EH (cell line): ENCODE measurements around the gene CTSF.
A peak's percentile ranks its signal among the peaks of the same experiment; 100 is the strongest.
"Not testable (repeated sequence)": the region's sequence is repeated elsewhere in the genome, so short reads cannot be mapped to it uniquely, and the experiment has no call there.

Experiments used
- DNase-seq: peaks from one replicate; pipeline ENCODE4 v3.0.0-alpha.2; 2015; ENCODE audit warnings: low read depth

Gene CTSF

DNA sequence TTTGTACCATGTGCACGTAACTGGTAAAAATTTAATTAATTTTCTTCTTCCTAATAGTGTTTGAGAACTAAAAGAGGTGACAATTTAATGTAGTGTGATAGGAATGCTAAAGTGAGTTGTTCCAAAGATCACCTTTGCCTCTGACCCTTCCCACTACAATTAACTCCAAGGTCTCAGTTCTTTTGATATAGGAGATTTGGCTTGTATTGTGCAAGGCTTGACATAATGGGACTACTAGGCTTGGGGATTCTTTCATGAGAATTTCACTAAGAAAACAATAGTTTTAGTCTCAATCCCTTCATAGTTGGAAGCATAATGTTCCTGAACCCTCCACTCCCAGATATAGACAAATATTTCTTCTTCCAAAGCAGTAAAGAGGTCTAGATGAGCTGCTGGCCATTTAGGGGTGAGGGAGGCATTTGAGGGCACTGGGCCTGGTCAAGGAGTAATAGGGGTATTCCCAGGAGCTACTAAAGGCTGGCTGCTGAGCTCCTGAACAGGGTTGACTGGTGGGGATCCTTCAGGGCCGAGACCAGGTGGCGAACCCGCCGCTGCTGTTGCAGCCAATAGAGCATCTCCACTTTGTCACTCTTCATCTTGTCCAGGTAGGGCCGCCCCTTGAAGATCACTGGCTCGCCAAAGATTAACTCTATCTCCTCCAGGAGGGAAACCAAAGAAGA, 21.7 kb upstream of the CTSF start:
- no peak for DNase-seq

- not testable (repeated sequence) for DNase-seq
Observed at GRCh38 chr11:66589315-66589714, 20.9 kb upstream of the CTSF start.

DNA sequence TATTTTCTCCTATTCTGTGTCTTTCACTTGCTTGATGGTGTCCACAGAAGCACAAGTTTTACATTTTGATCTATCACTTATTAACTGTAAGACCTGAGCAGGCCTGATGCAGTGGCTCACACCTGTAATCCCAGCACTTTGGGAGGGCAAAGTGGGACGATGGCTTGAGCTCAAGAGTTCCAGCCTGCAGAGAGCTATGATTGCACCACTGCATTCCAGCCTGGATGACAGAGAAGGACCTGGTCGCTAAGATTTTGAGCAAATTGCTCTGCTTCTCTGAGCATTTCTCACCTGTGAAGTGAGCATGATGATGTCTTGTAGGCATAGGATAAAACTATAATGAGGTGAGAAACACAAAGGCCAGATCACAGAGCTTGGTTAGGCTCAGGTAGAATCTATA, 17.7 kb upstream of the CTSF start:
- no peak for DNase-seq

GRCh38 chr11:66585447-66585846, 17.0 kb upstream of the CTSF start:
- DNase-seq = not testable (repeated sequence)

DNA sequence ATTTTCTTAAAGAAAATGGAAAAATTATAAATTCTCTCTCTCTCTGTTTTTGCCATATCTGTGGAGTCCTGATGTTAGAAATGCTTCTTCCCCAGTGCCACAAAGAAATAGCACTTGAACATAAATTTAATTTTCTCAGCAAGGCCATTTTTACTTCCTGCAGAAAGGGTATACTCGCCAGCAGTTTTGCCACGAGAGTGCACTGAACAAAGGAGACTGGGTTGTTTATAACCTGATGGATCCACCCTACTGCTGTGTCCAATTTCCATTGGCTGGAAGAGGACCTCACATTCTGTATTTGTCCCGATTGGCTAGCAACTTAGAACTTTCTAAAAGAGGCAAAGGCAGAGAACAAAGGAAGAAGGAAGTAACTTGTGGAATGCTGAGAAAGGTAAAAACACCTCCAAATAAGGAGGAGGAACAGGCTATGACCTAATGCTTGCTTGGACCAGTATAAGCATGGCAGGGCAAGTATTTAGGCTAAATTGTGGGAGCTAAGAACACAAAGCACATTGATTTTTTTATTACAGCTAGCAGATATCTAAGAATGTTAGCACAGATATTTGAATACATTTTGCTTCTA, 14.2 kb upstream of the CTSF start:
- not testable (repeated sequence) for DNase-seq

DNA sequence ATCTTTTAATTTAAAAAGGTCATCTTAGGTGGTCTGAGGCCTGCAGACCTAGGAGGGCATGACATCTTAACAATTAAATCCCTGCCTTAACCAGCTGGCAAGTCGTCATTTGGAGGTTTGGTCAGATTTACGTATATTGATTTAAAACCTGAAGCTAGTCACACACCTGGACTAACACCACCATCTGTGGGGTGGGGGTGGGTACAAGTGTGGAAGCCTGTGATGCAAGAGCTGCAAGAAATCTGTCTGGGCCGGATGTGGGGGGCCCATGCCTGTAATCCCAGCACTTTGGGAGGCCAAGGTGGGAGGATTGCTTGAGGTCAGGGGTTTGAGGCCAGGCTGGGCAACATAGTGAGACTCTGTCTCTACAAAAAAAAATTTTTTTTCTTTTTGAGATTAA, 12.9 kb upstream of the CTSF start:
- no peak for DNase-seq

- no peak for DNase-seq
Observed at GRCh38 chr11:66580803-66581202, 12.4 kb upstream of the CTSF start.

- peak; percentile 73 for DNase-seq
Observed at GRCh38 chr11:66579017-66579606, 10.7 kb upstream of the CTSF start.

- no peak for DNase-seq
Observed at GRCh38 chr11:66570850-66571180, 2.4 kb upstream of the CTSF start.

DNA sequence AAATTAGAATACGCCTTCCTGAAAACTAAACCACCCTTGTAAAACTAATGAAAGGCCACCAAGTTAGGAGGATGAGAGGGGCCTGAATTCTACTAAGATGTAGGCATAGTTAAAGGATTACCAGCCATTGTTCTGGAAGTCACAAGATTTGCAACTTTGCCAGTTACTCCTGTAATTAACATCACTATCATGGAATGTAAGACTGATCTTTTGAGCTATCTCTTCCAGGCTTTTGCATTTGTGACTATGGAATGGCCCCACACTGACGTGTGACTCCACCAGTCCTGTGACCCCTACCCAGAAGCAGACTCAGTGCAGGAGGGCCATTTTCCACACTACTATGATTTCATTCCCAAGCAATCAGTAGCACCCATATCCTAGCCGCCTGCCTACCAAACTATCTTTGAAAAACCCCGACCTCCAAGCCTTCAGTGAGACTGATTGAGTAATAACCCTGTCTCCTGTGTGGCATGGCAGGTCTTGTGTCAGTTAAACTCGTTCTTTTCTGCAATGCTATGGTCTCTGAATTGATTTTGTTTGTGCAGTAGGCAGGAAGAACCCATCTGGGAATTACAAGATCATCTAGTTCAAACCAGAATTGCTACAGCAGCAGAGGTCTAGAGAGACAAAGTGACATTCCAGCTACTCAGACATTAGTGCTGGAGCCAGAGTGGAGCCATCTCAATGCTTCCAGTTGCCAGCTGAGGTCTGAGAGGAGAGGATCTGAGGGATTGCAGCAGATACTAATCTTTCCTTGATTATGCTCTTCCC, 1.9 kb upstream of the CTSF start:
- DNase-seq = peak; percentile 22

GRCh38 chr11:66569076-66569475, 670 bp upstream of the CTSF start:
- DNase-seq = no peak

- DNase-seq = no peak
Observed at GRCh38 chr11:66567787-66568123, 651 bp downstream of the CTSF start.

DNA sequence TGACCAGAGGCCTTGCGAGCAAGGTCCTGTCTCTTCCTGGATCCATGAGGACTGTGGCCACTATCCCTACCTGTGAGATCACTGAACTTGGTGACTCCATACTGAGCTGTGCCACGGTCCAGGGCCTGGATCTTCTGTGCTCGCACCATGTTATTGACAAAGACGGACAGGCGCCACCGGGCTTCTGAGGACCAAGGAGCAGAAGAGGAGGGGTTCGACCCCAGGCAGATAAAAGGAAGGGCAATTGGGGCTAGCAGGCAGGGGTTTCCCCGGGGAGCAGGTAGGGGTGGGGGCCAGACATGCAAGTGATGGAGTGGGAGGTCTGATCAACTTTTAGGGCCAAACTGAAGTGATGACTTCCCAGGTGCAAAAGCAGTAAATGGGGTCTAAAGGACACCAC, 2.2 kb downstream of the CTSF start:
- DNase-seq = no peak

GRCh38 chr11:66564984-66565383, 3.4 kb downstream of the CTSF start:
- DNase-seq = no peak

GRCh38 chr11:66564538-66564937, 3.9 kb downstream of the CTSF start:
- no peak for DNase-seq

DNA sequence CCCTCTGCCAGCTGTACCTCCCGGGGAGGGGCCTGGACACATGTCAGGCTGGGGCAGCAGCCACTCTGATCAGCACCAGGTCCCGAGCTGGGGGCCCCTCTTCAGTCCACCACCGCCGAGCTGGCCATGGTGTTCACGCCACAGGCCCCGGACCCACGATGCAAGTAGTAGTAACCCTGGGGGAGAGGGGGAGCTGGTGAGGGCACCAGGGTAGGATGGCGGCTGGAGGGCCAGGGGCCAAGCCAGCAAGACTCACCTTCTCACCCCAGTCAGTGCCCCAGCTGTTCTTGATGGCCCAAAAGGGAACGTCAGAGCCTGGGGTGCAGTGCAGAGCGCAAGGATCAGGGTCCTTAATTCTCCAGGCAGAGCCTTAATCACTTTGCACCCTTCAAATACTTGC, 4.6 kb downstream of the CTSF start:
- DNase-seq = no peak

- no peak for DNase-seq
Observed at GRCh38 chr11:66562907-66563583, 5.4 kb downstream of the CTSF start.

- DNase-seq = no peak
Observed at GRCh38 chr11:66562275-66562674, 6.1 kb downstream of the CTSF start.

GRCh38 chr11:66561975-66562248, 6.5 kb downstream of the CTSF start:
- no peak for DNase-seq

DNA sequence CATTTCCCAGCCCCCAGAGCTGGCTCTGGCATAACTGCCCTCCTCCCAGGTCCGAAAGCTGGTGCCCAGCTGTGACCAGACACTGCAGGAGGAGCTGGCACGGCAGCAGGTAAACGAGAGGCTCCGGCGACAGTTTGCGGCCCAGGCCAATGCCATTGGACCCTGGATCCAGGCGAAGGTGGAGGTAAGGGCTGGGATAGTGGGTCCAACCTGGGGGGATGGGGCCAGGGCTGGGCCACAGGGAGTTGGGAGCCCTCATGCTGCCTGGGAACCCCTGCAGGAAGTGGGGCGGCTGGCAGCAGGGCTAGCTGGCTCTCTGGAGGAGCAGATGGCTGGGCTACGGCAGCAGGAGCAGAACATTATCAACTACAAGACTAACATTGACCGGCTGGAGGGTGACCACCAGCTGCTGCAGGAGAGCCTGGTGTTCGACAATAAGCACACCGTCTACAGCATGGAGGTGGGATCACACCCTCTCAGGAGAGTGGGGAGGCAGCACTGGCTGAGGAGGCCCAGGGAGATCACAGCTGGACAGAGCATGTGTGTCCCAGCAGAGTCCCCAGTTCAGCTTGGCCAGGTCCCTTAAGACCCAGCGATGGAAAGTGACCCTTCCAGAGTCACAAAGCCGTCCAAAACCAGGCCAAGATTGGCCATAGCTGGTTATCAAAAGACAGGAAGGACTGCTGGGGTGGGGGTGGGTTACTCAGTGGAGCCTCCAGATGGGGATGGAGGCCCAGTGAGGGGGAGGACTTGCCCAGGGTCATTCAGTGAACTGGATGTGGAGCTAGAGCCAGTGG, 7.0 kb downstream of the CTSF start:
- DNase-seq = no peak

DNA sequence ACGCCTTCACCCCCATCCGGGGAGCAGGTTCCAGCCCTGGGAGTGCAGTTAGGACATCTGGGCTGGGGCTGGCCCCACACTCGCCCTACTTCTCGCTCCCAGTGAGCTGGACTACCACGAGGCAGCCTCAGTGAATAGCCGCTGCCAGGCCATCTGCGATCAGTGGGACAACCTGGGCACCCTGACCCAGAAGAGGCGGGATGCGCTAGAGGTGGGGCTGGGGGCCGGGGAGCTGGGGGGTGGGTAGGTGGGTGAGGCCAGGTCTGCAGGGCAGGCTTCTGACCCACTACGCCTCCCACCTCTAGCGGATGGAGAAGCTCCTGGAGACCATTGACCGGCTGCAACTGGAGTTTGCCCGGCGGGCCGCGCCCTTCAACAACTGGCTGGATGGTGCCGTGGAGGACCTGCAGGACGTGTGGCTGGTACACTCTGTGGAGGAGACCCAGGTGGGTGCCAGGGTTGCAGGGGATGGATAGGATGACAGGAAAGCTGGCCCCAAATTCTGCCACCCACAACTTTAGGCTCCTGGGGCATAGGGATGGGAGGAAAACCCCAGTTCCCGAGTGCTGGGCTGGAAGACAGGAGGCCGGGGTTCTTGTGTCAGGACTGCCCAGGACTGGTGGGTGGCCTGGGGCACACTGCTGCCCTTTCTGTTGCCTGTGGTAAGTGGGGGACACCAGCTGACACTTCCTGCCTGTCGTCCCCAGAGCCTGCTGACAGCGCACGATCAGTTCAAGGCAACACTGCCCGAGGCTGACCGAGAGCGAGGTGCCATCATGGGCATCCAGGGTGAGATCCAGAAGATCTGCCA, 8.3 kb downstream of the CTSF start:
- DNase-seq = no peak
